Large intestine (tissue), 12 donors: ENCODE measurements around the gene RASSF4. TPM values are rescaled to one million over a fixed set of nuclear protein-coding genes. Genes with fewer than 3 reads are reported as not detected.

Source experiments
- DNase-seq, 2 donors: peaks; one replicate each; pipeline versions ENCODE4 v3.0.0 to v3.0.0-alpha.2; 2013
- H3K27ac ChIP-seq: one replicate; pipeline ENCODE4 v1.5.1; 2013; ENCODE audit warnings: low read length
- H3K27me3 ChIP-seq: 2 replicates; pipeline ENCODE4 v1.6.1; 2013; ENCODE audit warnings: low read length; ENCODE audit not compliant: control insufficient read depth, insufficient read depth
- H3K36me3 ChIP-seq: 2 replicates; pipeline ENCODE4 v1.6.1; 2013; ENCODE audit warnings: low read length; ENCODE audit not compliant: control insufficient read depth, insufficient read depth
- H3K4me1 ChIP-seq: one replicate; pipeline ENCODE4 v1.6.1; 2013; ENCODE audit warnings: low read length; ENCODE audit not compliant: control insufficient read depth, insufficient read depth
- H3K4me3 ChIP-seq: one replicate; pipeline ENCODE4 v1.5.1; 2013; ENCODE audit warnings: low read length
- H3K9me3 ChIP-seq: one replicate; pipeline ENCODE4 v1.6.1; 2013; ENCODE audit warnings: mild to moderate bottlenecking, low read depth, low read length, moderate library complexity; ENCODE audit not compliant: control insufficient read depth
- WGBS: methylation state at CpG from one replicate; pipeline ENCODE4 v1.1.5; 2013; ENCODE audit warnings: low lambda C conversion rate; ENCODE audit not compliant: insufficient coverage; 5-methylcytosine and 5-hydroxymethylcytosine counted together
- long read RNA-seq, 11 donors: transcript quantifications; one replicate each; lab custom pipeline, GENCODE V29; 2026
- polyA plus RNA-seq: library from polyadenylated mRNA; unstranded; fragments of 120-200 nt; gene quantifications from one replicate; pipeline ENCODE4 v1.2.1, GENCODE V29; 2013

Gene RASSF4, protein sequence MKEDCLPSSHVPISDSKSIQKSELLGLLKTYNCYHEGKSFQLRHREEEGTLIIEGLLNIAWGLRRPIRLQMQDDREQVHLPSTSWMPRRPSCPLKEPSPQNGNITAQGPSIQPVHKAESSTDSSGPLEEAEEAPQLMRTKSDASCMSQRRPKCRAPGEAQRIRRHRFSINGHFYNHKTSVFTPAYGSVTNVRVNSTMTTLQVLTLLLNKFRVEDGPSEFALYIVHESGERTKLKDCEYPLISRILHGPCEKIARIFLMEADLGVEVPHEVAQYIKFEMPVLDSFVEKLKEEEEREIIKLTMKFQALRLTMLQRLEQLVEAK
- 26.0 TPM for polyA plus RNA-seq
- long read RNA-seq, donor 1, partial matches to known transcripts: 0 of 1 reads
- long read RNA-seq, donor 1, other reads (novel, unspliced or antisense): 0 of 1 reads
- long read RNA-seq, donor 2, transcript RASSF4-201 (11 exons, 3,641 nt): major isoform, 6 of 7 reads
- long read RNA-seq, donor 2, partial matches to known transcripts: 0 of 7 reads
- long read RNA-seq, donor 2, other reads (novel, unspliced or antisense): 0 of 7 reads
- long read RNA-seq, donor 3: 0 reads
- long read RNA-seq, donor 4: 0 reads
- long read RNA-seq, donor 5, full-length matches to known transcripts: 3 of 3 reads
- long read RNA-seq, donor 5, partial matches to known transcripts: 0 of 3 reads
- long read RNA-seq, donor 5, other reads (novel, unspliced or antisense): 0 of 3 reads
- long read RNA-seq, donor 6, full-length matches to known transcripts: 5 of 5 reads
- long read RNA-seq, donor 6, partial matches to known transcripts: 0 of 5 reads
- long read RNA-seq, donor 6, other reads (novel, unspliced or antisense): 0 of 5 reads
- long read RNA-seq, donor 7, partial matches to known transcripts: 0 of 2 reads
- long read RNA-seq, donor 7, other reads (novel, unspliced or antisense): 0 of 2 reads
- long read RNA-seq, donor 8, full-length matches to known transcripts: 4 of 4 reads
- long read RNA-seq, donor 8, partial matches to known transcripts: 0 of 4 reads
- long read RNA-seq, donor 8, other reads (novel, unspliced or antisense): 0 of 4 reads
- long read RNA-seq, donor 9, full-length matches to known transcripts: 4 of 4 reads
- long read RNA-seq, donor 9, partial matches to known transcripts: 0 of 4 reads
- long read RNA-seq, donor 9, other reads (novel, unspliced or antisense): 0 of 4 reads
- long read RNA-seq, donor 10, partial matches to known transcripts: 0 of 7 reads
- long read RNA-seq, donor 10, other reads (novel, unspliced or antisense): 0 of 7 reads
- long read RNA-seq, donor 11, partial matches to known transcripts: 8 of 10 reads
- long read RNA-seq, donor 11, other reads (novel, unspliced or antisense): 0 of 10 reads

- Histone ChIP-seq H3K36me3 (peaks cover 13% of the 10 kb centered on the region), H3K4me3 (peak within 1 kb of the TSS; percentile 78), H3K27ac (peak within 1 kb of the TSS; percentile 98), H3K27me3 (no peaks in the 10 kb centered on the region), H3K9me3 (no peaks in the 10 kb centered on the region), H3K4me1 (peaks cover 43% of the 10 kb centered on the region)
- peak; percentile 92 to 97 for DNase-seq
- no CpG with 5 or more reads among the region's 74 CpGs for WGBS
These were observed at the start of gene RASSF4 for GRCh38 chr10:44959247-44960087. Gene RASSF4, plus strand, starts transcription at chr10:44959802. Its CDS starts 10,401 bp downstream, at chr10:44970203.

GRCh38 chr10:44909910-44910309 lies 49.7 kb upstream of the RASSF4 start:
- H3K4me3 ChIP-seq: no peak overlapping the region
- no peak overlapping the region for H3K27ac ChIP-seq
- H3K36me3 ChIP-seq: no peaks in the 10 kb centered on the region
- H3K27me3 ChIP-seq: no peaks in the 10 kb centered on the region
- no peaks in the 10 kb centered on the region for H3K9me3 ChIP-seq
- WGBS: no CpG with 5 or more reads among the region's 1 CpG
- H3K4me1 ChIP-seq: peaks cover 19% of the 10 kb centered on the region
- DNase-seq: no peak

DNA sequence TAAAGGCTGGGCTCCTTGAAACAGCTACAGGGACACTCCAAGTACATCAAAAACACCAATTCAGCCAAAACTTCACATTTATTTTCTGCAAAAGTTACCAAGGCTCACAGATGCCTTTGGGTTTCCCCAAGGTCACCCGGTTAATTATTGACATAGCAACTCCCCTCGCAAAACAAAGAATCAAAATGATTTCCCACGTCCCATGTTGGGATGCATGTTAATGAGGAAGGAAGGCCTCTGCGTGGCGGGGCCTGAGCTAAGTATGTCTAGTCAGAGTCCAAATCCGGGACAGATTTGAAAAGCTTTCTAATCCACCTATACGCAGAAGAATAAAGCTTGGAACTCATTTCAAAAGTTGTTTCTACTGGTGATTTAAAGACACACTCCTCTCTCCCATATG lies 49.0 kb upstream of the RASSF4 start:
- WGBS: no CpG with 5 or more reads among the region's 7 CpGs
- no peaks in the 10 kb centered on the region for H3K36me3 ChIP-seq
- no peaks in the 10 kb centered on the region for H3K9me3 ChIP-seq
- peaks cover 19% of the 10 kb centered on the region for H3K4me1 ChIP-seq
- peak overlapping the region; percentile 44 for H3K27ac ChIP-seq
- no peaks in the 10 kb centered on the region for H3K27me3 ChIP-seq
- H3K4me3 ChIP-seq: no peak overlapping the region
- DNase-seq: no peak

- Histone ChIP-seq H3K36me3 (no peaks in the 10 kb centered on the region), H3K27ac (peak within 1 kb of the TSS; percentile 44), H3K27me3 (no peaks in the 10 kb centered on the region), H3K4me3 (no peak within 1 kb of the TSS), H3K9me3 (no peaks in the 10 kb centered on the region), H3K4me1 (peaks cover 19% of the 10 kb centered on the region)
- no CpG with 5 or more reads among the region's 12 CpGs for WGBS
- DNase-seq: peak; percentile 54 to 84
These were observed 48.5 kb upstream of the RASSF4 start, which contains the start of gene TMEM72 for GRCh38 chr10:44911081-44911540. Gene TMEM72, plus strand, starts transcription at chr10:44911337. Its CDS starts 176 bp downstream, at chr10:44911513.

DNA sequence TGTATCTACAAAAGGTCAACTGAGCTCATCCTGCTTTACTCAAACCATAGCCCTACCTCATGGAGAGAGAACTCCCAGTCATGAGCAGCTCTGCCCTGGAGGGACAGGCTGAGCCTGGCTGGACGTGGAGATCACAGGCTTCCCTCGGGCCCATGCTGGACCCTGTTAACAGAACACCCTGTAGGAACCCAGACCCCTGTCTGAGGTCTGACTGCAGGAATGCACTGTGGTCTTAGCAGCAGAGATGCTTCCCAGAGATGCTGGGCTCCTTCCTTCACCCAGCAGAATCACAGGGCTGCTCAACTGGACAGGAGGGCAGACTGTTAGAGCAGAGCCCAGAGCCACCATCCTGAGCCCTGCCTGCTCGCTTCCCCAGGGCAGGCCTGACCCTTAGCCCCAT lies 47.7 kb upstream of the RASSF4 start:
- H3K9me3 ChIP-seq: no peaks in the 10 kb centered on the region
- no peak overlapping the region for H3K27ac ChIP-seq
- no peak overlapping the region for H3K4me3 ChIP-seq
- no peaks in the 10 kb centered on the region for H3K27me3 ChIP-seq
- H3K36me3 ChIP-seq: no peaks in the 10 kb centered on the region
- peaks cover 19% of the 10 kb centered on the region for H3K4me1 ChIP-seq
- DNase-seq: no peak
- WGBS: no CpG with 5 or more reads among the region's 3 CpGs

DNA sequence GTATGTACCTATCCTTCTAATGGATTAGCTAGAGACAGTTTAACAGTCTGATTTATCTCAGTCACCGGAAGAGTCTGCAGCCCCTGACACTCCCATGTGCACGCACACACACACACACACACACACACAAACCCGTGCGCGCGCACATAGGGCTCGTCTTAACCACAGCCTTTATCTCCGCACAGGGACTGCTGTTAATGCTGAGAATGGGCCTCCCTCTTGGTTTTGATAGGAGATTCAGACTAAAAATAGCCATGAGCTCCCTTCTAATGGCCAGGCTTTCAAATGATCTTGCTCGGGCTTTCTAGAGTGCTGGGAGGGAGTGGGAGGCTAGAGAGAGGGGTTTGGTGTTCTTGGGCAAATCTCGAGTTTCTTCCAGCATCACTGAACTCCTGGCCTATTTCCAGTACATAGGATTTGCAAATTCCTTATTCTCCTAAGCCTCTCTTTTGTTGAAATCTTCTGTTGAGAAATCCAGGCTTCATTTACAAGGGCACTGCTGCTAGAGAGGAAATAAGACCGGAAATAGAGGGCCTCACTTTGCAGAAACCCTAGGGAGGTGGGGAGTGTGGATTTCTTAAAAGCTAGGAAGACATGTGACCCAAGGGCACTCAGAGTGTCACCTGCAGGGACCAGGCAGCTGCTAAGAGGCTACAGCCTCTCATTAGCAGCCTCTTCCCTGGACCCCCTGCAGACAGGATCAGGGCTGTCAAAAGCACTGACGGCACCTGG lies 46.1 kb upstream of the RASSF4 start:
- 67% methylated on average over 1 of the region's 12 CpGs for WGBS
- Histone ChIP-seq H3K4me1 (peaks cover 19% of the 10 kb centered on the region), H3K4me3 (no peak overlapping the region), H3K36me3 (no peaks in the 10 kb centered on the region), H3K9me3 (no peaks in the 10 kb centered on the region), H3K27me3 (no peaks in the 10 kb centered on the region), H3K27ac (no peak overlapping the region)
- DNase-seq: no peak

DNA sequence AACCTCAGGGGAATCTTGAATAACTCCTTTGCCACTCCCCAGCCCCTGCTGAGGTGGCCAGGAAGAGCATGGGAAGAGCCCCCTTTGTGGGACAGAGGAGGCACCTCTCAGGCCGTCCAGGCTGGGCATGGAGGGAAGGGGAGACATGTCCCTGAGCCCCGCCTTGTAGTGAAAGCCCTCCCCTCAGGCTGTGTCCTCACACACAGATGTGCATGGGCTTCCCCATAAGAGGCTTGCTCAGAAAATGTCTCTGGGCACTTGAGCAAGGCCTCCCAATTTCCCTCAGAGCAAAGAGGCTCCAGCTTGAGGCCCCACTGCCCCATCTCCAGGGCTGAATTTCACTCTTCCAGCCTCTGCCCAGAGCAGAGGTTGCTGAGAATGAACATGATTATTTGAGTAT lies 44.7 kb upstream of the RASSF4 start:
- no peaks in the 10 kb centered on the region for H3K9me3 ChIP-seq
- DNase-seq: no peak
- peaks cover 19% of the 10 kb centered on the region for H3K4me1 ChIP-seq
- no CpG with 5 or more reads among the region's 2 CpGs for WGBS
- H3K27me3 ChIP-seq: no peaks in the 10 kb centered on the region
- H3K4me3 ChIP-seq: no peak overlapping the region
- H3K36me3 ChIP-seq: no peaks in the 10 kb centered on the region
- no peak overlapping the region for H3K27ac ChIP-seq

GRCh38 chr10:44916429-44916828 lies 43.2 kb upstream of the RASSF4 start:
- Histone ChIP-seq H3K4me1 (peaks cover 6% of the 10 kb centered on the region), H3K27me3 (no peaks in the 10 kb centered on the region), H3K27ac (no peak overlapping the region), H3K36me3 (no peaks in the 10 kb centered on the region), H3K9me3 (no peaks in the 10 kb centered on the region), H3K4me3 (no peak overlapping the region)
- WGBS: no CpG with 5 or more reads among the region's 2 CpGs
- no peak for DNase-seq

GRCh38 chr10:44917848-44918247 lies 41.8 kb upstream of the RASSF4 start:
- no peak overlapping the region for H3K4me3 ChIP-seq
- no peak for DNase-seq
- H3K27me3 ChIP-seq: no peaks in the 10 kb centered on the region
- no CpG with 5 or more reads among the region's 3 CpGs for WGBS
- no peak overlapping the region for H3K27ac ChIP-seq
- H3K36me3 ChIP-seq: no peaks in the 10 kb centered on the region
- no peaks in the 10 kb centered on the region for H3K4me1 ChIP-seq
- H3K9me3 ChIP-seq: no peaks in the 10 kb centered on the region
